GM19467 (cell line): ENCODE data around the gene DIO1.

Experiments
- ATAC-seq: cut with Tn5 transposase; IDR thresholded peaks from one replicate; pipeline ENCODE4 v1.9.1; 2021; ENCODE audit warnings: mild to moderate bottlenecking, moderate library complexity; ENCODE audit not compliant: unreplicated experiment

DIO1 gene

GRCh38 chr1:53892911-53893310, 1.1 kb upstream of the DIO1 start:
- no peak for ATAC-seq

DNA sequence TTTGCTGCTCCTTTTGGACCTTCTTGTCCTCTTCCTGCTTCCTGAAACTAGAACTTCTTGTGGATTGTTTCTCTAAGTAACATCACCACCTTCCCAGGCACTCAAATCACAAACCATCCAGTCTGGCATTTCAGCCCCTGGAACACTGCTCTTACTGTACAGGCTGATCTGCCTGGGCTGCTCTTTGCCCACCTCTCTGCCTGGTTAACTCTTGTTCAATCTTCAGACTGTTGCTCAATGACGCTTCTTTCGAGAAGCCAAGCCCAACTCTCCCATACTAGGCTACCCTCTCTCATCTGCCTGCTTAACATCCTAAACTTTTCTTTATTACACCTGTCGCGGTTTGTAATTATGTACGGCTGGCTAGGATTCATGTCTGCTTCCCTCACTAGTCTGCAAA, 657 bp downstream of the DIO1 start:
- no peak for ATAC-seq

DNA sequence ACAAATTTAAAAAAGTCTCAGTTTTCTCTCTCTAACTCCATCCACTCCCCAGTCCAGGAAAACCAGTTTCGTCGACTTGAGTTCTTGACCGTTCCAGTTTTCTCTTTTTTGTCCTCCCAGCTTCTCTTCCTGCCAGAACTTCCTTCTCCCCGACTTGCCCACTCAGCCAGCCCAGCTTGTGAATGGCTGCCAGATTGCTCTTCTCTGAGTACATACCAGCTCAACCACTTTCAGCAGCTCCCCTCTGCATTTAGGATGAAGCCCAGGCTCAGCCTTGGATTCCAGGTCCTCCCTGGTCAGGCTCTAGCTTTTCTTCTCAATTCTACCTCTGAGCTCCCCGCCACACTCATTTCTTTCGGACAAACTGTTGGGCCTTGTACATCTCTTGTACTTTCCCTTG, 1.4 kb downstream of the DIO1 start:
- no peak for ATAC-seq

GRCh38 chr1:53896635-53897229, 2.7 kb downstream of the DIO1 start:
- no peak for ATAC-seq

- ATAC-seq = no peak
Measured at GRCh38 chr1:53899206-53899628, 5.2 kb downstream of the DIO1 start.

DNA sequence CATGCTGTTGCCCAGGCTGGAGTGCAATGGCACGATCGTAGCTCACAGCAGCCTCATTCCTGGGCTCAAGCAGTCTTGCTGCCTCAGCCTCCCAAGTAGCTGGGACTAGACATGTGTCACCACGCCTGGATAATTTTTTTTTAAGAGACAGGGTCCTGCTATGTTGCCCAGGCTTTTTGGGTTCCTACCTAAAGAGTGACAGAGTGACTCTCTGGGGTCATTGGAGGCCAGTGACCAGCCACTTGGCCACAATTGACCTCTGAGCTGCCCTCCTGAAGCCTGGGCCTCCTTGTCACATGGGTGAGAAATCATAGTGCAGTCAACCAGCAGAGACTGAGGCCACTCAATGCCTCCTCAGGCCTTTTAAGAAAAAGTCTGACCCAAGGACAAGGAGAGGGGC, 5.7 kb downstream of the DIO1 start:
- ATAC-seq = no peak

GRCh38 chr1:53902235-53903138, 8.5 kb downstream of the DIO1 start:
- no peak for ATAC-seq

DNA sequence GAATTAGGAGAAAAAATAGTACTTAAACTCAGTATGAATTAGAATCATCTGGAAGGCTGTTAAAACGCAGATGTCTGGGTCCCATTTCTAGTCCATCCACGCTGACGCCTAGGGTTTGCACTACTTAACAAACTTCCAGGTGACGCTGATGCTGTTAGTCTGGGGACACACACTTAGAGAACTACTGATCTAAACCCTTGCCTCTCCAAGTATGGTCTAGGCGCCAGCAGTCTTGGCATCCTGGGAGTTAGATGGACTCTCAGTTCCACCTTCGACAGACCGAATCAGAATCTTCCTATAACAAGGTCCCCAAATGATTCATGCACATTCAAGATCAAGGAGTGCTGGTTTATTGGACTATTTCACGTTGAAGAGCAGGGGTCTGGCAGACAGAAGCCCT, 11.5 kb downstream of the DIO1 start:
- no peak for ATAC-seq

- no peak for ATAC-seq
Measured at GRCh38 chr1:53906121-53906520, 12.1 kb downstream of the DIO1 start.

DNA sequence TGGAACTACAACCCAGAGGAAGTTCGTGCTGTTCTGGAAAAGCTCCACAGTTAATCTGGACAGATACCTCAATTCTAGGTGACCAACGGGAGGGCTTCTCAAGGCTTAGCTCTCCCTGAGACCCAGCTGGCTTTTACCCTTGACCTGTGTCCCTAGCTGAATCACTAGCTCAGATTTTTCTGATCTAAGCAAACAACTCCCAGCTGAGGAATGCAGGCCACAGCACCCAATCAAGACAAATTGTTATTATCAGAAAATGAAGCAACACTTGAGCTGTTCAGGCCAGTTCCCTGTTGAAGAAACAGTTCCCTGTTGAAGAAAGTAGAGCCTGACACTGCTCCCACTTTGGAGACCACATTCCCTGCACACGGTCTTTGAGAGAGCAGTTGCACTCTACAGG, 16.0 kb downstream of the DIO1 start:
- ATAC-seq = no peak

DNA sequence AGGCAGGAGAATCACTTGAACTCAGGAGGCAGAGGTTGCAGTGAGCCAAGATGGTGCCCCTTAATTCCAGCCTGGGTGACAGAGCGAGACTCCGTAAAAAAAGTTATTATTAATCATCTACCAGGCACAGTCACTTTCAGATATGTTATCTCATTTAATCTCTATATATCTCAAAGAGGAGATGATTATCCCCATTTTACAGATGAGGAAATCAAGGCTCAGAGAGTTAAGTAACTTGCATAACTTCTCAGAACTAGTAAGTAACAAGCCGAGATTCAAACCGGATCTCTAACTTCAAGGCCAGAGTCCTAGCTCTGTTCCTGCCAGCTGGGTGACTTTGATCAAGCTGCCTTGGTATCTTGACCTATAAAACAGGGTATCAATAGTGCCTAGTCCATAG, 17.5 kb downstream of the DIO1 start:
- no peak for ATAC-seq

DNA sequence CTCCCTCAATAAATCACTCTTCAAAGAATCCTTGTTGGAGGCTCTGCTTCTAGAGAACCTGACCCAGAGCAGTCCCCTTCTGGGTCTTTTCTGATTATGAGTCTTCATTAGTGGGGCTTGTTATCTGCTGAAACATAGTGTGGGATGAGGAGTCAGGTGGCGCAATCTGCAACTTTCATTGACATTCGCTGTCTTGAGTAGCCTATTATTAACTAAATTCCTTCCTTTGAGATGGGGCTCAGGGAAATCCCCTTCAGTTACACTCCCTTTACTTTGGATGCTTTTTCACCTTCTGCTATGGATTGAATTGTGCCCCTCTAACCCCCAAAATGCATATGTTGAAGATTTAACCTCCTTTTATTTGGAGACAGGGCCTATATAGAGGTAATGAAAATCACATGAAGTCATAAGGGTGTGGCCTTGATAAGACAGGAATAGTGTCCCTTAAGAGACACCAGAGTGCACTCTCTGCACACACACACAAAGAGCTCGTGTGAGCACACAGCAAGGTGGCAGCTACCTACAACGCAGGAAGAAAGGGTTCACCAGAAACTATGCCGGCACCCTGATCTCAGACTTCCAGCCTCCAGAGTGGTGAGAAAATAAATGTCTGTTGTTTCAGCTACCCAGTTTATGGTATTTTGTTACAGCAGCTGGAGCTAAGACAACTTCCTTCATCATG, 19.5 kb downstream of the DIO1 start:
- no peak for ATAC-seq

- ATAC-seq = no peak
Measured at GRCh38 chr1:53918343-53918742, 24.4 kb downstream of the DIO1 start.

- no peak for ATAC-seq
Measured at GRCh38 chr1:53919675-53920066, 25.7 kb downstream of the DIO1 start.

- no peak for ATAC-seq
Measured at GRCh38 chr1:53927376-53927881, 33.4 kb downstream of the DIO1 start.

- no peak for ATAC-seq
Measured at GRCh38 chr1:53929246-53929960, 35.4 kb downstream of the DIO1 start.

DNA sequence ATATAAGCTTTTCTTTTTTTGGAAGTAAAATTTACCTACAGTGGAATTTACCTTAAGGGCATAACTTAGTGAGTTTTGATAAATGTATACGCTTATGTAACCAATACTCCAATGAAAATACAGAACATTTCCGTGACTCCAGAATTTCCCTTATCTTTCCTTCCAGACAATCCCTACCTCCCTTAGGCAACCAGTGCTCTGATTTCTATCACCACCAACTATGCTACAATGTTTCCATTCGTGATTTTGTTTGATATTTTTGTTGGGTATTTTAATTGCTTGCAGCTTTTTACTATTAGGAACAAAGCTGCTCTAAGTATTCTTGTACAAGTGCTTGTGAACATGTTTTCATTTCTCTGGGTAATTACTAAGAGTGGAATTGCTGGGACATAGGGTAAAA, 36.9 kb downstream of the DIO1 start:
- ATAC-seq = no peak

- no peak for ATAC-seq
Measured at GRCh38 chr1:53931523-53931922, 37.5 kb downstream of the DIO1 start.

DNA sequence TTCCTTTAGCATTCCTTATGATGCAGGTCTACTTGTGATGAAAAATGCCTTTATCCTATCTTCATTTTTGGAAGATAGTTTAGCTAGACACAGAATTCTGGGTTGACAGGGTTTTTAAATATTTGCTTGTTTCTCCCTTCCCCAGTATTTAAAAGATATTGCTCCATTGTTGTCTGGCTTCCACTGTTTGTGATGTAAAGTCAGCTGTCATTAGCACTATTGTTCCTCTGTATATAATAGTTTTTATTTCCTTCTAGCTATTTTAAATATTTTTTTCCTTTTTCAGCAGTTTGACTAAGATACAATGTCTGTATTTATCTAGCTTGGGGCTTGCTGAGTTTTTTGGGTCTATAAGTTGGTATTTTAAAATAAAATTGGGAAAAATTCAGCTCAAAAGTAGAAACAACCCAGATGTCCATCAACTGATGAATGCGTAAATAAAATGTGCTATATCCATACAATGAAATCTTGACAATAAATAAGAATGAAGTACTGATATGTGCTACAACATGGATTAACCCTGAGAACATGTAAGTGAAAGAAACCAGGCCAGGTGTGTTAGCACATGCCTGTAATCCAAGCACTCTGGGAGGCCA, 40.3 kb downstream of the DIO1 start:
- ATAC-seq = no peak

GRCh38 chr1:53936430-53936829, 42.4 kb downstream of the DIO1 start:
- ATAC-seq = no peak
